ENCODE data around the gene PTAR1. TPM values are rescaled to one million over a fixed set of nuclear protein-coding genes. Genes with fewer than 3 reads are reported as not detected.

Gene PTAR1
- total RNA-seq, 4 donors from 2014 or later: 63.3 to 90.9 (median 68.4) TPM

GRCh38 chr9:69675563-69675962 is 84.2 kb downstream of the PTAR1 start:
- Histone ChIP-seq H3K4me1 (peaks cover 0 to 20% (median 3%) of the 10 kb centered on the region in 4 donors), H3K4me3 (no peak overlapping the region), H3K27me3 (no peaks in the 10 kb centered on the region), H3K27ac (no peak overlapping the region), H3K9me3 (no peaks in the 10 kb centered on the region), H3K36me3 (no peaks in the 10 kb centered on the region)
- WGBS, 2 donors: 88 to 98% methylated on average over 3 of the region's 3 CpGs
- TF ChIP-seq EP300 (IDR thresholded peaks at IDR 0.05) (no peak), POLR2A (IDR thresholded peaks at IDR 0.05) (no peak), CTCF (IDR thresholded peaks at IDR 0.05) (no peak)
- DNase-seq (ENCODE audit: low spot score in 2 of 2): no peak

- H3K36me3 ChIP-seq: no peaks in the 10 kb centered on the region
- DNase-seq (ENCODE audit: low spot score in 2 of 2): no peak
- WGBS, 2 donors: 64 to 75% methylated on average over 3 of the region's 3 CpGs
- no peak overlapping the region for H3K4me3 ChIP-seq
- no peaks in the 10 kb centered on the region for H3K9me3 ChIP-seq
- TF ChIP-seq CTCF (IDR thresholded peaks at IDR 0.05): no peak
- TF ChIP-seq POLR2A (IDR thresholded peaks at IDR 0.05): no peak
- TF ChIP-seq EP300 (IDR thresholded peaks at IDR 0.05): no peak
- no peaks in the 10 kb centered on the region for H3K27me3 ChIP-seq
- no peak overlapping the region for H3K27ac ChIP-seq
- H3K4me1 ChIP-seq: peaks cover 0 to 24% (median 3%) of the 10 kb centered on the region in 4 donors
Observed at GRCh38 chr9:69674716-69675438, 84.9 kb downstream of the PTAR1 start.

- Histone ChIP-seq H3K4me3 (no peak overlapping the region), H3K36me3 (no peaks in the 10 kb centered on the region), H3K27ac (no peak overlapping the region), H3K9me3 (no peaks in the 10 kb centered on the region), H3K4me1 (peaks cover 0 to 24% (median 3%) of the 10 kb centered on the region in 4 donors), H3K27me3 (no peaks in the 10 kb centered on the region)
- 75 to 82% methylated on average over 11 of the region's 11 CpGs for WGBS, 2 donors
- TF ChIP-seq EP300 (IDR thresholded peaks at IDR 0.05) (no peak), CTCF (IDR thresholded peaks at IDR 0.05) (no peak), POLR2A (IDR thresholded peaks at IDR 0.05) (no peak)
- no peak for DNase-seq (ENCODE audit: low spot score in 2 of 2)
Observed at GRCh38 chr9:69674112-69674685, 85.6 kb downstream of the PTAR1 start.

GRCh38 chr9:69673311-69673640 is 86.5 kb downstream of the PTAR1 start:
- DNase-seq (ENCODE audit: low spot score in 2 of 2): no peak

More at GRCh38 chr9:69673311-69673640, 86.5 kb downstream of the PTAR1 start:
- no peaks in the 10 kb centered on the region for H3K27me3 ChIP-seq
- WGBS, 2 donors: 35 to 38% methylated on average over 6 of the region's 6 CpGs
- peak overlapping the region; percentile 54 to 89 (median 84) for H3K27ac ChIP-seq
- TF ChIP-seq EP300 (IDR thresholded peaks at IDR 0.05) (no peak), POLR2A (IDR thresholded peaks at IDR 0.05) (no peak), CTCF (IDR thresholded peaks at IDR 0.05) (no peak)
- no peaks in the 10 kb centered on the region for H3K9me3 ChIP-seq
- H3K4me1 ChIP-seq: peaks cover 0 to 24% (median 3%) of the 10 kb centered on the region in 4 donors
- no peaks in the 10 kb centered on the region for H3K36me3 ChIP-seq
- H3K4me3 ChIP-seq: peak overlapping the region; percentile 67 to 85 (median 73)

All from tibial nerve (tissue), 4 donors.